Measurements from ENCODE around the gene TNFRSF14.
"Not testable (repeated sequence)": the region's sequence is repeated elsewhere in the genome, so short reads cannot be mapped to it uniquely, and the experiment has no call there.

TNFRSF14 gene

GRCh38 chr1:2539312-2539907, 16.8 kb upstream of the TNFRSF14 start:
- DNase-seq: no peak

- DNase-seq: no peak
These were observed 15.2 kb upstream of the TNFRSF14 start for GRCh38 chr1:2540816-2541492.

- DNase-seq: no peak
These were observed 14.4 kb upstream of the TNFRSF14 start for GRCh38 chr1:2541619-2542245.

GRCh38 chr1:2542246-2542915, 13.8 kb upstream of the TNFRSF14 start:
- no peak for DNase-seq

- DNase-seq: peak in 1 of 2 donors; percentile 80
These were observed 12.6 kb upstream of the TNFRSF14 start for GRCh38 chr1:2543543-2544092.

GRCh38 chr1:2544093-2544874, 11.9 kb upstream of the TNFRSF14 start:
- DNase-seq: no peak

GRCh38 chr1:2544875-2545640, 11.1 kb upstream of the TNFRSF14 start:
- no peak for DNase-seq

- peak in 1 of 2 donors; percentile 68 for DNase-seq
These were observed 10.2 kb upstream of the TNFRSF14 start for GRCh38 chr1:2545754-2546514.

- peak; percentile 31 to 47 for DNase-seq
These were observed 9.5 kb upstream of the TNFRSF14 start for GRCh38 chr1:2546515-2547209.

- DNase-seq: no peak
These were observed 8.7 kb upstream of the TNFRSF14 start for GRCh38 chr1:2547210-2548067.

- peak; percentile 38 to 77 for DNase-seq
These were observed 8.0 kb upstream of the TNFRSF14 start for GRCh38 chr1:2548068-2548589.

- DNase-seq: not testable (repeated sequence)
These were observed 6.7 kb upstream of the TNFRSF14 start for GRCh38 chr1:2549367-2550029.

- not testable (repeated sequence) for DNase-seq
These were observed 5.8 kb upstream of the TNFRSF14 start for GRCh38 chr1:2550309-2550861.

- not testable (repeated sequence) for DNase-seq
These were observed 4.6 kb upstream of the TNFRSF14 start for GRCh38 chr1:2551544-2551943.

- no peak for DNase-seq
These were observed 4.0 kb upstream of the TNFRSF14 start for GRCh38 chr1:2552189-2552588.

- not testable (repeated sequence) for DNase-seq
These were observed 3.1 kb upstream of the TNFRSF14 start for GRCh38 chr1:2553076-2553475.

GRCh38 chr1:2553871-2554620, 2.1 kb upstream of the TNFRSF14 start:
- DNase-seq: no peak
